SK-N-SH treated with all-trans-retinoic acid at 6 μM for 48 hours (cell line): Measurements from ENCODE around the gene STK16.

Experiments used
- ATAC-seq: fragments of 200-7000 bp; cut with Tn5 transposase; 3 replicates; pipeline ENCODE4 v1.9.1; 2020; ENCODE audit warnings: mild to moderate bottlenecking, moderate library complexity
- CREB5 ChIP-seq: fragments of 250-450 bp; sonication (Bioruptor Pico); IDR thresholded peaks from 2 replicates; pipeline ENCODE4 v1.5.1; 2020; ENCODE audit warnings: low read depth, mild to moderate bottlenecking, moderate library complexity
- CSDC2 ChIP-seq: fragments of 250-450 bp; sonication (Bioruptor Pico); IDR thresholded peaks from 2 replicates; pipeline ENCODE4 v1.5.0; 2020; ENCODE audit warnings: mild to moderate bottlenecking, moderate library complexity
- CSRNP3 ChIP-seq: fragments of 250-450 bp; sonication (Bioruptor Pico); IDR thresholded peaks from 2 replicates; pipeline ENCODE4 v1.5.1; 2021; ENCODE audit warnings: mild to moderate bottlenecking, moderate library complexity
- ESRRG ChIP-seq: fragments of 250-450 bp; sonication (Bioruptor Pico); IDR thresholded peaks from 2 replicates; pipeline ENCODE4 v1.6.1; 2021; ENCODE audit warnings: mild to moderate bottlenecking
- GLIS3 ChIP-seq: fragments of 250-450 bp; sonication (Bioruptor Pico); IDR thresholded peaks from 2 replicates; pipeline ENCODE4 v1.5.0; 2020; ENCODE audit warnings: mild to moderate bottlenecking, moderate library complexity
- ISL1 ChIP-seq: fragments of 250-450 bp; sonication (Bioruptor Pico); IDR thresholded peaks from 2 replicates; pipeline ENCODE4 v2.1.2; 2022; ENCODE audit warnings: mild to moderate bottlenecking, moderate library complexity
- OSR1 ChIP-seq: fragments of 250-450 bp; sonication (Bioruptor Pico); IDR thresholded peaks from 2 replicates; pipeline ENCODE4 v1.8.0; 2022; ENCODE audit warnings: moderate library complexity, mild to moderate bottlenecking, inconsistent platforms
- PATZ1 ChIP-seq: fragments of 250-450 bp; sonication (Bioruptor Pico); IDR thresholded peaks from 2 replicates; pipeline ENCODE4 v1.8.0; 2020; ENCODE audit warnings: mild to moderate bottlenecking, moderate library complexity, borderline replicate concordance
- POU6F1 ChIP-seq: fragments of 250-450 bp; sonication (Bioruptor Pico); IDR thresholded peaks from 2 replicates; pipeline ENCODE4 v1.8.0; 2021; ENCODE audit warnings: low read depth, mild to moderate bottlenecking, moderate library complexity, borderline replicate concordance
- PPARA ChIP-seq: fragments of 250-450 bp; sonication (Bioruptor Pico); IDR thresholded peaks from 2 replicates; pipeline ENCODE4 v1.5.0; 2020; ENCODE audit warnings: mild to moderate bottlenecking, borderline replicate concordance
- RARB ChIP-seq: fragments of 250-450 bp; sonication (Bioruptor Pico); IDR thresholded peaks from 2 replicates; pipeline ENCODE4 v1.8.0; 2021; ENCODE audit warnings: mild to moderate bottlenecking, moderate library complexity
- TCF4 ChIP-seq: fragments of 250-450 bp; sonication (Bioruptor Pico); IDR thresholded peaks from 2 replicates; pipeline ENCODE4 v1.8.0; 2021; ENCODE audit warnings: mild to moderate bottlenecking, moderate library complexity, borderline replicate concordance
- TOX ChIP-seq: fragments of 250-450 bp; sonication (Bioruptor Pico); IDR thresholded peaks from 2 replicates; pipeline ENCODE4 v1.8.0; 2021; ENCODE audit warnings: mild to moderate bottlenecking, moderate library complexity, borderline replicate concordance
- TSHZ2 ChIP-seq: fragments of 250-450 bp; sonication (Bioruptor Pico); IDR thresholded peaks from 2 replicates; pipeline ENCODE4 v1.5.0; 2020; ENCODE audit warnings: mild to moderate bottlenecking, moderate library complexity
- ZFP3 ChIP-seq: fragments of 250-450 bp; sonication (Bioruptor Pico); IDR thresholded peaks from 2 replicates; pipeline ENCODE4 v1.5.0; 2020; ENCODE audit warnings: mild to moderate bottlenecking, moderate library complexity
- ZFP30 ChIP-seq: fragments of 450-650 bp; formaldehyde crosslinking; IDR thresholded peaks from 2 replicates; pipeline ENCODE4 v1.5.0; 2022; ENCODE audit warnings: mild to moderate bottlenecking, moderate library complexity
- ZNF70 ChIP-seq: fragments of 450-650 bp; formaldehyde crosslinking; IDR thresholded peaks from 2 replicates; pipeline ENCODE4 v1.5.0; 2020; ENCODE audit warnings: mild to moderate bottlenecking, moderate library complexity
- ZNF8 ChIP-seq: fragments of 450-650 bp; formaldehyde crosslinking; IDR thresholded peaks from 2 replicates; pipeline ENCODE4 v1.5.0; 2020; ENCODE audit warnings: mild to moderate bottlenecking, moderate library complexity

The STK16 gene

GRCh38 chr2:219290381-219291171 lies 45.3 kb downstream of the STK16 start (continued):
- TF ChIP-seq ISL1 (CRISPR knock-in tag) (no peak), ZNF8 (CRISPR knock-in tag) (no peak)

GRCh38 chr2:219291394-219291793 lies 46.1 kb downstream of the STK16 start:
- ATAC-seq, result no peak
- no peak for TF ChIP-seq ZFP3 (CRISPR knock-in tag)
- TF ChIP-seq POU6F1 (CRISPR knock-in tag), result no peak
- TF ChIP-seq TCF4 (CRISPR knock-in tag), result no peak
- no peak for TF ChIP-seq TOX (CRISPR knock-in tag)
- TF ChIP-seq TSHZ2, result no peak
- no peak for TF ChIP-seq CREB5 (CRISPR knock-in tag)
- no peak for TF ChIP-seq CSRNP3
- TF ChIP-seq ESRRG (CRISPR knock-in tag), result no peak

GRCh38 chr2:219291910-219292490 lies 46.7 kb downstream of the STK16 start:
- TF ChIP-seq PPARA (CRISPR knock-in tag) (no peak), ISL1 (CRISPR knock-in tag) (no peak), OSR1 (CRISPR knock-in tag) (no peak), CREB5 (CRISPR knock-in tag) (no peak), TSHZ2 (no peak), TCF4 (CRISPR knock-in tag) (no peak), RARB (CRISPR knock-in tag) (no peak), ZNF70 (CRISPR knock-in tag) (no peak), ZFP3 (CRISPR knock-in tag) (no peak), CSRNP3 (no peak), PATZ1 (CRISPR knock-in tag) (no peak), TOX (CRISPR knock-in tag) (no peak), GLIS3 (no peak), ZFP30 (CRISPR knock-in tag) (no peak), CSDC2 (no peak), POU6F1 (CRISPR knock-in tag) (no peak)
- ATAC-seq, result no peak
